Uterus (tissue), 4 donors: Measurements from ENCODE around the gene SERPINA10. TPM values are rescaled to one million over a fixed set of nuclear protein-coding genes. Genes with fewer than 3 reads are reported as not detected.

Source experiments
- DNase-seq, 2 donors: peaks; one replicate each; pipeline ENCODE4 v3.0.0-alpha.2; 2019 to 2020
- H3K27ac ChIP-seq, 2 donors: fragments of 200-600 bp; sonication (generic); 1 replicate in 1 of 2; 2 replicates in 1 of 2; pipeline ENCODE4 v1.5.1; 2016 to 2018
- H3K27me3 ChIP-seq, 2 donors: fragments of 200-600 bp; sonication (generic); one replicate each; pipeline ENCODE4 v1.5.1; 2018 to 2019; ENCODE audit warnings: control low read depth in 1 of 2
- H3K36me3 ChIP-seq, 2 donors: fragments of 200-600 bp; sonication (generic); one replicate each; pipeline ENCODE4 v1.5.1; 2019; ENCODE audit warnings: control low read depth in 1 of 2
- H3K4me1 ChIP-seq, 2 donors: fragments of 200-600 bp; sonication (generic); one replicate each; pipeline ENCODE4 v1.5.1; 2018 to 2019; ENCODE audit warnings: control low read depth in 1 of 2
- H3K4me3 ChIP-seq, 2 donors: fragments of 200-600 bp; sonication (generic); 1 replicate in 1 of 2; 2 replicates in 1 of 2; pipeline ENCODE4 v1.5.1; 2018 to 2019; ENCODE audit warnings: mild to moderate bottlenecking in 1 of 2
- H3K9me3 ChIP-seq, 2 donors: fragments of 200-600 bp; sonication (generic); one replicate each; pipeline ENCODE4 v1.5.1; 2019; ENCODE audit warnings: control low read depth in 1 of 2
- CTCF ChIP-seq, 4 experiments: fragments of 200-600 bp in 2 of 4; fragments of 450-650 bp in 2 of 4; sonication (generic) in 2 of 4; IDR thresholded peaks; one replicate each; pipeline ENCODE4 v1.5.1; 2016 to 2019; ENCODE audit warnings: antibody characterized with exemption in 4 of 4, mild to moderate bottlenecking in 2 of 4, moderate library complexity in 1 of 4
- POLR2A ChIP-seq, 2 donors: fragments of 450-650 bp; IDR thresholded peaks; one replicate each; pipeline ENCODE4 v1.6.1; 2016; ENCODE audit warnings: antibody characterized with exemption in 2 of 2, mild to moderate bottlenecking in 1 of 2, moderate library complexity in 1 of 2
- intact Hi-C: fragments of 100-400 bp; cut with DNase I; formaldehyde crosslinking; loops from one replicate; pipeline ENCODE4 v1.15.1; 2023; ENCODE audit warnings: low total_unique reads
- total RNA-seq, 4 donors: library from RNA; depleted of rRNA in 3 of 4; stranded (reverse); fragments of >200 nt in 3 of 4; gene quantifications; one replicate each; pipeline versions ENCODE4 v1.1.0 to v1.2.4, GENCODE V29; 2014 to 2023
- donor health status: DM: yes; HTN: yes; CAD: no.

SERPINA10 gene
- total RNA-seq, 4 donors from 2014 or later = not detected

- Histone ChIP-seq H3K27me3 (no peaks in the 10 kb centered on the region), H3K4me3 (no peak overlapping the region), H3K27ac (no peak overlapping the region), H3K9me3 (no peaks in the 10 kb centered on the region), H3K4me1 (no peaks in the 10 kb centered on the region), H3K36me3 (no peaks in the 10 kb centered on the region)
- TF ChIP-seq POLR2A (IDR thresholded peaks at IDR 0.05) (no peak), CTCF (IDR thresholded peaks at IDR 0.05) (no peak)
- intact Hi-C loops = no loop called here
- DNase-seq = no peak
Observed at GRCh38 chr14:94330857-94331256, 37.8 kb upstream of the SERPINA10 start.

DNA sequence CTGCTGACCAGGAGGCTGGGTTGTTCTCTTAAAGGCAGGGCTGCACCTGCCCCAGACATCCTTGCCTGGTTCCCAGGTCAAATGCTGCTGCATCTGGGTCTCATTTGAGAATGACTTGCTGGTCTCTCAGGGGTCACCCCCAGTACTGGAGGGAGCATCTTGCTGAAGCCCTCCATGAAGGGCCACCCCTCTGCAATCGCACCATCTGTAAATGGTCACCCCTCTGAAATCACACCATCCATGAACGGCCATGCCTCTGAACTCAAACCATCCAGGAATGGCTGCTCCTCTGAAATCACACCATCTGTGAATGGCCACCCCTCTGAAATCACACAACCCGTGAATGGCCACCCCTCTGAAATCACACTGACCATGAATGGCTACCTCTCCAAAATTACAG, 37.4 kb upstream of the SERPINA10 start:
- DNase-seq = no peak
- no peak overlapping the region for H3K27ac ChIP-seq
- intact Hi-C loops = no loop called here
- TF ChIP-seq CTCF (IDR thresholded peaks at IDR 0.05) (no peak), POLR2A (IDR thresholded peaks at IDR 0.05) (no peak)
- no peaks in the 10 kb centered on the region for H3K9me3 ChIP-seq
- H3K27me3 ChIP-seq = no peaks in the 10 kb centered on the region
- no peak overlapping the region for H3K4me3 ChIP-seq
- H3K4me1 ChIP-seq = no peaks in the 10 kb centered on the region
- H3K36me3 ChIP-seq = no peaks in the 10 kb centered on the region

DNA sequence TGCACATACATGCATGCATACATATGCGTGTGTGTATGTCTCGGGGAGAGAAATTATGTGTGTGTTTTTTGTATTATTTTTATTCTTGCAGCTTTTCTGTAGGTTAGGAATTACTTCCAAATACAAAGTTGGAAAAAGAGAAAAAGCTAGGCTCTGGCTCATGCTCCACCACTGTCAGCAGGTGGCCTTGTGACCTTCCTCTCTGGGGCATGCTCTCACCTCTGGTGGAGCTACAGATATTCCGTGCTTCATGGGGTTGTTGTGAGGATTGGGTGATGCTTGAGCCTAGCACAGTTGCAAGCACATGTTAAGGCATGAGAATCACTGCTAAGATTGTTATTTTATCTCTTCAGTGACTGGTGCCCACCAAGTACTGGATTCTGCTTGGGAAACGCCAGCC, 36.8 kb upstream of the SERPINA10 start:
- Histone ChIP-seq H3K4me3 (no peak overlapping the region), H3K9me3 (no peaks in the 10 kb centered on the region), H3K4me1 (no peaks in the 10 kb centered on the region), H3K27ac (no peak overlapping the region), H3K36me3 (no peaks in the 10 kb centered on the region), H3K27me3 (no peaks in the 10 kb centered on the region)
- intact Hi-C loops = no loop called here
- no peak for DNase-seq
- no peak for TF ChIP-seq POLR2A (IDR thresholded peaks at IDR 0.05)
- no peak for TF ChIP-seq CTCF (IDR thresholded peaks at IDR 0.05)

GRCh38 chr14:94328196-94328595, 35.1 kb upstream of the SERPINA10 start:
- TF ChIP-seq POLR2A (IDR thresholded peaks at IDR 0.05) = no peak
- no peak for TF ChIP-seq CTCF (IDR thresholded peaks at IDR 0.05)
- H3K4me1 ChIP-seq = no peaks in the 10 kb centered on the region
- H3K27me3 ChIP-seq = no peaks in the 10 kb centered on the region
- no peaks in the 10 kb centered on the region for H3K9me3 ChIP-seq
- H3K4me3 ChIP-seq = no peak overlapping the region
- no peak for DNase-seq
- H3K36me3 ChIP-seq = no peaks in the 10 kb centered on the region
- intact Hi-C loops = no loop called here
- no peak overlapping the region for H3K27ac ChIP-seq

DNA sequence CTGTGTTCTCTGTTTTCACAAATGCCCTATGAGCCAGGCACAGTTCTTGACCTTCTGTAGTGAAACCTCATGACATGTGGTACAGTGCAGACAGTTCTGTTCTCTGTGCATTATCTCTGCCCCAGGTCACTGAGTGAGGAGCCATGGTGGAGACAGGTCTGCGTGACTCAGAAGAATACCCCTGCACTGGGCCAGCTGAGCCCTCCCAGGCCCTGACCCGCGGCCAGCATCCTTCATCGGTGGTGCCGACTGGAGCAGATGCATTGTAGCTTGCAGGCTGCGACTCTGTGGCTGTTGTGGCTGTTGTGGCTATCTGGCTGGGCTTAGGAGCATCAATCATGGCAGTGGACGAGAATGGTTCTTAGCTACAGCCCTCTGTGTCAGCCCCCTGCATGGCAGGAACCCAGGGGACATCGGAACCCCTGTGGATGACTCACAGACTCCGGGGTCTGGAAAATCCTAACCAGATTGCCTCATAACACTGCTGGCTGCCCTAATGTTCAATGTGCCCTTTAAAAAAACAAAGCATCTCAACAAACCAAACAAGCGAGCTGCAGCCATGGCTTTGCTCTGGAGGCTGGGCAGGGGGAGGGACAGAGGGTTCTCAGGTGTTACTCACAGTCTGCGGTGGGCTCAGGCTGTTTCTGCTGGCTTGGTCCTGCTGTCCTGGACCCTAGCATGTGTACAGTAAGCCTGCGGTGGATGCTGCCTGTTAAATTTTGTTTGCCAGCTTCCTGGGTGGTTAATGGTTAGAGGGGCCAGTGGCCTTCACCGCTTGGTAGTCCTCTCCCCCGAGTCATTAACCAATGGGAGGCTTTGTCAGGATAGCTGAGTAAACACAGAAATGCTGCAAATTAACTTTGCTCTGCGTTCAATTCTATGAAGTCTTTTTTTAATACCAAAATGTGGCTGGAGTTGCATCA, 29.8 kb upstream of the SERPINA10 start, which contains the start of gene SERPINA6:
Gene SERPINA6 (minus strand): TSS at position 689 of the 923 bp plus-strand sequence. CDS start 8,688 bp downstream, outside the sequence.
- intact Hi-C loops = no loop called here
- no peaks in the 10 kb centered on the region for H3K27me3 ChIP-seq
- no peak within 1 kb of the TSS for H3K4me3 ChIP-seq
- H3K9me3 ChIP-seq = no peaks in the 10 kb centered on the region
- no peaks in the 10 kb centered on the region for H3K36me3 ChIP-seq
- TF ChIP-seq POLR2A (IDR thresholded peaks at IDR 0.05) (no peak), CTCF (IDR thresholded peaks at IDR 0.05) (no peak)
- no peaks in the 10 kb centered on the region for H3K4me1 ChIP-seq
- DNase-seq = no peak
- H3K27ac ChIP-seq = no peak within 1 kb of the TSS
